Mucosa of descending colon (tissue), 3 donors: ENCODE data around the gene TMEM89. TPM values are rescaled to one million over a fixed set of nuclear protein-coding genes. Genes with fewer than 3 reads are reported as not detected.

Source experiments
- ATAC-seq: fragments of 200-7000 bp; cut with Tn5 transposase; one replicate; pipeline ENCODE4 v1.9.1; 2020; ENCODE audit warnings: mild to moderate bottlenecking, moderate library complexity
- DNase-seq, 3 donors: peaks; one replicate each; pipeline ENCODE4 v3.0.0-alpha.2; 2020
- H3K36me3 ChIP-seq: fragments of 200-600 bp; one replicate; pipeline ENCODE4 v1.8.0; 2021; ENCODE audit warnings: low read depth, mild to moderate bottlenecking
- H3K4me1 ChIP-seq: fragments of 200-600 bp; one replicate; pipeline ENCODE4 v1.8.0; 2021; ENCODE audit warnings: low read depth, mild to moderate bottlenecking
- H3K4me3 ChIP-seq: fragments of 200-600 bp; one replicate; pipeline ENCODE4 v1.8.0; 2021; ENCODE audit warnings: mild to moderate bottlenecking
- H3K9me3 ChIP-seq: fragments of 200-600 bp; one replicate; pipeline ENCODE4 v1.8.0; 2021; ENCODE audit warnings: mild to moderate bottlenecking
- CTCF ChIP-seq: fragments of 200-600 bp; IDR thresholded peaks from one replicate; pipeline ENCODE4 v1.8.0; 2022; ENCODE audit warnings: antibody characterized with exemption, mild to moderate bottlenecking
- intact Hi-C, 2 donors: fragments of 100-400 bp; cut with DNase I in 1 of 2; cut with micrococcal nuclease in 1 of 2; formaldehyde crosslinking; loops; one replicate each; pipeline versions ENCODE4 v1.11.0 to v1.11.1; 2022; cut with DNase I, micrococcal nuclease
- total RNA-seq, 3 donors: library from RNA; stranded (reverse); fragmentation: NEBNext Ultra II Directional in 2 of 3; extraction: Animal tissue kit (Norgen Biotek cat#: 25700) in 2 of 3; gene quantifications; one replicate each; pipeline versions ENCODE4 v1.2.1 to v1.2.4, GENCODE V29; 2021 to 2023
- donor health status: DM: no; HTN: no; CAD: no; lungs with moderate emphysema.
- donor health status: DM: no; HTN: no; CAD: no.
- donor health status: DM: no; HTN: yes; CAD: no.

TMEM89 gene
- total RNA-seq, 3 donors from 2014 or later: 0.65 to 1.1 TPM; not detected in 1

- Histone ChIP-seq H3K4me1 (peaks cover 14% of the 10 kb centered on the region), H3K36me3 (no peaks in the 10 kb centered on the region), H3K4me3 (no peak overlapping the region), H3K9me3 (no peaks in the 10 kb centered on the region)
- DNase-seq (peak in 1 of 3 donors; percentile 47), ATAC-seq (no peak)
- intact Hi-C loops: no loop called here
- TF ChIP-seq CTCF: no peak
Observed at GRCh38 chr3:48662145-48662752, 40.7 kb upstream of the TMEM89 start.

GRCh38 chr3:48661501-48662144 is 40.1 kb upstream of the TMEM89 start:
- intact Hi-C loops: no loop called here
- Histone ChIP-seq H3K4me1 (peaks cover 14% of the 10 kb centered on the region), H3K36me3 (no peaks in the 10 kb centered on the region), H3K4me3 (no peak overlapping the region), H3K9me3 (no peaks in the 10 kb centered on the region)
- TF ChIP-seq CTCF: no peak
- ATAC-seq: peak; percentile 29
- DNase-seq: peak; percentile 72 to 81 (median 73)

- Histone ChIP-seq H3K9me3 (no peaks in the 10 kb centered on the region), H3K4me1 (peaks cover 14% of the 10 kb centered on the region), H3K4me3 (no peak overlapping the region), H3K36me3 (no peaks in the 10 kb centered on the region)
- no peak for TF ChIP-seq CTCF
- DNase-seq (no peak), ATAC-seq (no peak)
- intact Hi-C loops: no loop called here
Observed at GRCh38 chr3:48660800-48661400, 39.3 kb upstream of the TMEM89 start.

- Histone ChIP-seq H3K4me1 (no peaks in the 10 kb centered on the region), H3K9me3 (no peaks in the 10 kb centered on the region), H3K4me3 (no peak overlapping the region), H3K36me3 (no peaks in the 10 kb centered on the region)
- no peak for ATAC-seq
- peak in 1 of 3 donors; percentile 45 for DNase-seq
- intact Hi-C loops: no loop called here
- no peak for TF ChIP-seq CTCF
Observed at GRCh38 chr3:48656841-48657281, 35.3 kb upstream of the TMEM89 start.

GRCh38 chr3:48656061-48656840 is 34.7 kb upstream of the TMEM89 start:
- TF ChIP-seq CTCF: peak; percentile 61

More at GRCh38 chr3:48656061-48656840, 34.7 kb upstream of the TMEM89 start:
- intact Hi-C loops: no loop called here
- Histone ChIP-seq H3K4me3 (peak overlapping the region; percentile 19), H3K9me3 (no peaks in the 10 kb centered on the region), H3K4me1 (no peaks in the 10 kb centered on the region), H3K36me3 (no peaks in the 10 kb centered on the region)
- ATAC-seq (peak; percentile 92), DNase-seq (peak; percentile 87)
